MV-4-11 (cell line): ENCODE data around the gene MAP2K5.

Source experiments
- DNase-seq: peaks from one replicate; lab custom pipeline; 2025; lab: John Stamatoyannopoulos, UW

The MAP2K5 gene

DNA sequence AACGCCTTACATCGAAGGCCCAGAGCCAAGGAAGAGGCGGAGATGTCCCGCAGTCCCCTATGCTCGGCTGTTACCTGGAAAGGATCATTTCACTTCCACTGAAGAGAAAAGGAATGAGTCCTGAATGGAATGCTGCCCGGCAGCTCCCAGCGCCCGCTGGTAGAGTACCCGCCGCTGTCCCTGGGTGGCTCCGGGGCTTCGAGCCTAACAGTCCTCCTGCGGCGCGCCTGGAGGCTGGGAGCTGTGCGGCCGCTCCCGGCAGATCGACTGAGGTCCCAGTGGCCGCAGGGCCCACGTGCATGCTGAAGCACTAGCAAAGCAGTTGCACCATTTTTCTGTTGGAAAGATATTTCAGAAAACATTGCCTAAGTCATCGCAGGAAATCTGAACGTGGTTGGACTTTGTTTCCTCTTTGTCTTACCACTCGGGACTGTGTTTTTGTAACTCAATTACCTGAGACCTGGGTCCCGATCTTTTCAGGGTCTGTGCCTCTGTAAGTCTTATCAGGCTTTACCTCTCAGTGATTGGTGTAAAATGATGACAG lies 296.4 kb downstream of the MAP2K5 start:
- DNase-seq = peak; percentile 51

DNA sequence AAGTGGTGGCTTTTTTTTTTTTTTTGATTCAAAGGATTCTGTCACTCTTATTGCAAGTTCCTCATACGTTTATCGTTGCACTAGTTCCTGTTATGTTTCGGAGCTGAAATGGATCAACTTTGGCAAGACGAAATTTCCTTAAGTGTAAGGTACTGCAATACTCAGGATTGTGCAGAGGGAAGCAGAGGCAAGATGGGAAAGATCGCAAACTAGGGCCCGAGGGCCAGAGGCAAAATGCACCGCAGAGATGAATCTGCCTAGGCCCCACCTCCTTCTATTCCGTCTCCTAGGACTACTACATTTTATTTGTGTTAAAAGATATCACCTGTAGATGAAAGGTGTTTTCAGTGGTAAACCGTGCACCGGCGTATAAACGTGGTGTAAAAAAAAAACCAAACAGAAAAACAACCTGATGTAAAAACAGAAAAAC lies 297.0 kb downstream of the MAP2K5 start:
- peak; percentile 66 for DNase-seq

DNA sequence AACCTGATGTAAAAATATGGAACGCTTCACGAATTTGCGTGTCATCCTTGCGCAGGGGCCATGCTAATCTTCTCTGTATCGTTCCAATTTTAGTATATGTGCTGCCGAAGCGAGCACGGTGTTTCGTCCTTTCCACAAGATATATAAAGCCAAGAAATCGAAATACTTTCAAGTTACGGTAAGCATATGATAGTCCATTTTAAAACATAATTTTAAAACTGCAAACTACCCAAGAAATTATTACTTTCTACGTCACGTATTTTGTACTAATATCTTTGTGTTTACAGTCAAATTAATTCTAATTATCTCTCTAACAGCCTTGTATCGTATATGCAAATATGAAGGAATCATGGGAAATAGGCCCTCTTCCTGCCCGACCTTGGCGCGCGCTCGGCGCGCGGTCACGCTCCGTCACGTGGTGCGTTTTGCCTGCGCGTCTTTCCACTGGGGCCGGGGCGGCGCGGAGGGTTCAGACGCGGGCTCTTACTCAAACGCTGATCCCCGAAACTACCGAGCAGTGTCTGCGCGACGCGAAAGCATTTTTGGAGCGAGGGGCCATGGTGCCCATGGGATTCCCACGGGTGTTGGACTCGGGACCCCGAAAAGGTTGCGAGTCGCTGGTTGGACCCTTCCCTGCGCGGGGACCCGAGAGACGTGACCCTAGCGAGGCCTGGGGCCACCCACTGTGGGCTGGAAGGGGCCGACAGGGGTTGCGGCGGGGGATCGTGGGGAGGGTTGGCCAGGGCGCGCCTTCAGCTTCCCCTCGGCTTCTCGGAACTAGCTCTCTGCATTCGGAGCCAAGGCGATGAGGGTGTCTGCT lies 297.6 kb downstream of the MAP2K5 start, which contains the start of gene RNU6-1:
Gene RNU6-1, minus strand, starts transcription at position 117 of the 820 bp plus-strand sequence.
- peak; percentile 92 for DNase-seq

DNA sequence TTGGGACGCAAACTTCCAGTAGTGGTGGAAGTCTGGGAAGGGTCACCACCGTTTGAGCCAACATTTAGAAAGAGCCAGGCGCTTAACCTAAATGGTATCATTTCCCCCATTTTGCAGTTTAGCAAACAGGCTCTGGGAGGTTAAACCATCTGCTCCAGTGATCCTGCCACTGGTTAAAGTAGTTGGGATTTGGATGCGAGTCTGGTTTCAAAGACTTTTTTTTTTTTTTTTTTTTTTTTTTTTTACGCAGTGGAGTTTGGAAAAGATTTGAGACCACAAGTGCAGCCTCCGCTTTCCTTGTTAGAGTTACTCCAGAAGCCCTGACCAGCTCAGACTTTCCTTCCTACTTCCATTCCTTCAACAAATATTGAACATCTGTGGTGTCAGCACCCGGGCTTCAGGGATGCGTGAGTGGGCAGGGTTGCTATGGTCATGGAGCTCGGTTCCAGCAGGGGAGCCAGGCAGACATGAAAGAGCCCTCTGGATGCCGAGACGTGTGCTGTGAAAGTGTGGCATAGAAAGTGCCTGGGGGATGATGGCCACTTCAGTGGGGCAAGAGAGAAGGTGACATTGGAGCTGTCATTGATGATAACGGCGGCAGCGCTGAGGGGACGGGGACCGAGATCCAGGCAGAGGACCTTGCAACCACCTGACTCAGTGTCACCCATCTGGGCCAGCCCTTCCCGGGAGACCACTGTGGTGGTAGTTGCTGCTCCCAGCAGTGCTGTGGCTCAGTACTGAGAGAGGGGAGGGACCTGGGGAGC lies 298.4 kb downstream of the MAP2K5 start:
- peak; percentile 27 for DNase-seq

DNA sequence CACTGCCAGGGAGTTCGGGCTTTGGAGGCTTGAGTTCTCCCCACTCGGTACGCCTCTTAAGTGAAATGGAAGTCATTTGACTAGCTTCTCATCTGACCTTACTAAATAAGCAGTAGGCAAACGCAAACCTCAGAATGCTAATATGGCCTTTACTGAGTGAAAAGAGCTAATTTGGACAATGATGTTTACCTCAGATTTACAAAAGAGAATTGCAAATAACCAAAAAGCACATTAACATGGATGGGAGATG lies 298.9 kb downstream of the MAP2K5 start:
- no peak for DNase-seq

DNA sequence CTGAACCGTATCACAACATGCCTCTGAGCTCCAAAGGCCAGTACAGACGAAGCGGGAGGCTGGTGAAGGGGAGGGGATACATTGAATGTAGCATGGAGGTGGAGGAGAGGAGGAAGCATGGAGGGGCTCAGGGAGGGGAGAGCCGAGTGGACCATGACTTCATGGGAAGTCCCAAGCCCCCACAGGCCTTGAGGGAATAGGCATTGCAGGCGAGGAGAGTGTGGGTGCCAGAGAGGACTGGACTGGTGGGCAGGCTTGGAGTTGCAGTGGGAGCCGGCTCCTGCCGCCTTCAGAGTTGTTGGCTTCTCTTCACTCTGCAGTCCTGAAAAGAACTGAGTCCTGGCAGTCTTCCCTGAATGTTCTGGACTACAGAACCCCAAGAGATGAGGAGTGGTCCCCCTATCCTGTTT lies 300.6 kb downstream of the MAP2K5 start:
- no peak for DNase-seq

DNA sequence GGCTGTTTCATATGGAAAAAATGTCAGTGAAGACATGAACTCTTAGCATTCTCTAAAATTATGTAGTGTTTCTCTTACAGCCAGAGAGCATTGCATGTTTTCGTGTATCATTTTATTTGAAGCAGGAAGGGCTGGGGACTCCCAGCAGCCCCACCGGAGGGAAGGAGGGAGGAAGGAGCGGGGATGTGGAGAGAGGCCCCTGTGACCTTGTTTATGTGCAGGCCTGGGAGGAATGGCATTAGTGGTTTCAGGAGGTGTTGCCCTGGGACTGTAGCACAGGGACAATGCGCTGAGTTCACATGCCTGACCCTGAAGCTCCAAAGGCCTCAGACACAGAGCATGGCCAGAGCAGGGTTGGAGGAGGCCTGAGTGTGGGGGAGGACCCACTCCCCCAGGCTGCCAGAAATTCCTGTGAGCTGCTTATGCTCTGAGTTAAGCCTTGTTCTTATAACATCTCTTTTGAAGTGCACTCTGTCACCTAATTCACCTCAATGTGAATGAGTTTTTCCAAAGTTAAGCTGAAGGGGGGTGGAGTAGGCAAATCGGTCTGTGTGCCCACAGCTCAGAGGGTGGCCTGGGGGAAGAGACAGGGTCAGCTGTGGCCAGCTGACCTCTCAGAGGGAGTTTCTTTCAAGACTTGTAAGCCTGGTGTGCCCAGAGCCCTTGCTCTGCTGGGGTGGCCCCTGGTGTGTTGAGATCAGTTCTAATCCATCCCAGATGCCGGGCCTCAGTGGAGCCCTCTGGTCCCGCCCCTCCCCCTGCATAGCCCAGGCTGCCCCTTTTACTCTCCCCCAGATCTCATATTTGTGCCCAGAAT lies 301.3 kb downstream of the MAP2K5 start:
- no peak for DNase-seq

DNA sequence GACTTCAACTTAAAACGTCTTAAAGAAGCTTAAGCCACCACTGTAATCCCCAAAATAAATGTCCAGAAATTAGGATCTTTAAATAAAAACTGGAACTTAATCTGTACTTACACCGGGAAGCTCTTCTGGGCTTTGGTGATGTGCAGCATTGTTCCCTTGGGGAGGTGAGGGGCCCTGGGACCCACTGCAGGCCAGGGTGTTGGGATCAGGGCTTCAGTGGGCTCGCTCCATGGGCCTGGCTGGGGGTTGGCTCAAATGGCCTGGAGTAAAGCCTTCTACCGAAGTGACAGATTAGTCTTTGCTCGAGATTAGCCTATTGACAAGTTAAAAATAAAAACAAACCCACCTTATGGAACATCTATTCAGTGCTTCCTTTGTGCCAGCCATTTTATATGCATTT lies 303.5 kb downstream of the MAP2K5 start:
- DNase-seq = no peak

DNA sequence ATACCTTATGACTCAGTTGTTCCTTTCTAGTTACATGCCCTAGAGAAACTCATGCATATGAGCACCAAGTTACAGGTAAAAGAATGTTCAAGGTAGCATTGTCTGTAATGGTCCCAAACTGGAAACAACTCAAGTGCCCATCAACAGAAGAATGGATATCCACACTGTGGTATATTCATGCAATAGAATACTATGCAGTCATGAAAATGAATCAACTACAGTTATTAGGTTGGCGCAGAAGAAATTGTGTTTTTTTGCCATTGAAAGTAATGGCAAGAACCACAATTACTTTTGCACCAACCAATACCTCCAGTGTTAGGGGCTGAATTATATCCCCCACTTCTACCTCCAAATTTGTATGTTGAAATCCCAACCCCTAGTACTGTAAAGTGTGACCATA lies 307.0 kb downstream of the MAP2K5 start:
- DNase-seq = no peak

DNA sequence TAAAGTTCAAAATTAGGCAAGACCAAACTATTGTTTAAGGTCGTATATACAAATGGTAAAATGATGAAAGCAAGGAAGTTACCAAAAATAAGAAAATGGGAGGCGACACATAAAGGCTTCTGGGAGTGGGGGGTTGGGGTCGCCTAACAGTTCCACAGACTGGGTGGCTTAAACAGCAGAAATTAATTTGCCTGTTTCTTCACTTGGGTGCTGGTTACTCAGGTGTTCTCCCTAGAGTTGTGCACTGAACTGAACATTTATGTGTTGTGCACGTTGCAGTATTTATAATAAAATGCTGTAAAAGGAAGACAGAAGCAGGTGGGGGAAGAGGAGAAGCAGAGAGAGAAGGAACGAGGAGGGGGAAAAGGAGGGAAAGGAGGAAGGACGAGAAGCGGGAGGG lies 307.8 kb downstream of the MAP2K5 start:
- DNase-seq = no peak

DNA sequence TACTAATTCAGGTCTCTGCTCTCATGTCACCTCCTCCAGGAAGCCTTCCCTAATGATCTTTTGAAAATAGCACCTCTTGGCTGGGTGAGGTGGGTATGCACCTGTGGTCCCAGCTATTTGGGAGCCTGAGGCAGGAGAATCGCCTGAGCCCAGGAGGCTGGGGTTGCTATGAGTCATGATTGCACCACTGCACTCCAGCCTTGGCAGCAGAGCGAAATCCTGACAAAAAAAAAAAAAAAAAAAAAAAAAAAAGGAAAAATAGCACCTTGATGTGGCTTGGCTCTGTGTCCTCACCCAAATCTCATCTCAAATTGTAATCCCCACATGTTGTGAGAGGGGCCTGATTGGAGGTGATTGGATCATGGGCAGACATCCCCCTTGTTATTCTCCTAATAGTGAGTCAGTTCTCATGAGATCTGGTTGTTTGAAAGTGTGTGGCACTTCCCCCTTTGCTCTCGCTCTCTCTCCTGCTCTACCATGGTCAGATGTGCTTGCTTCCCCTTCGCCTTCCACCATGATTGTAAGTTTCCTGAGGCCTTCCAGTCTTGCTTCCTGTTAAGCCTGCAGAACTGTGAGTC lies 308.6 kb downstream of the MAP2K5 start:
- DNase-seq = peak; percentile 95

DNA sequence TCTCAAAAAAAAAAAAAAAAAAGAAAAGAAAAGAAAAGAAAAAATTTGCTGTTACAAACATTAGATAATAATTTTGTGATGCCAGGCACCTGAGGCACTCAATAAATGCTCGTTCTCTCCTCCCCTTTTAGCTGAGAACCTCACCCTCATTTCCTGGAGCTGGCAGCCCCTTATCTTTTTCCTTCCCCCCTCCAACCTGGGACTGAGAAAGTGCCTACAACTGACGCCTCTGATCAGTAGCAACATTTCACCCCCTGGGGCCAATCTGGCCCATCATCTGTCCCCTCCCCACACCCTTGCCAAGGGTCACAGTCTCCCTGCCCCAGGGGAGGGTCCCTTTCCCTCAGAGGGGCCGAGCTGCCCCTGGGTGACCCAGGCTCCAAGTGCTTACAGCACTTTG lies 309.9 kb downstream of the MAP2K5 start:
- DNase-seq = no peak

DNA sequence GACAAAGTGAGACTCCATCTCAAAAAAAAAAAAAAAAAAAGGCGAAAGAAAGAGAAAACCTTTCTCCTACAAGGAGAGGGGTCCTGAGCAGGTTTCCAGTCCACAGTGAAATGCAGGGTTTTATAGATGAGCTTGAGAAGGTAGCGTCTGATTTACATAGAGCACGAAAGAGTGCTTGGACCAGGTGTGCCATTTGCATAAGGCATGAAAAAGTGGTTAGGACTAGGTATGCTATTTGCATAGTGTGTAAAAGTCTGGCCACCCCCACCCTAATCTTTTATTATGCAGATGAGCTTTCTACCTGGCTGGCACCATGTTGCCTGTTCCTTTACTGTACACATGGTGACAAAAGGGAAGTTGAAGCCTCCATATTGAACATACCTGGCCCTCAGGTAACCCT lies 311.0 kb downstream of the MAP2K5 start:
- no peak for DNase-seq

DNA sequence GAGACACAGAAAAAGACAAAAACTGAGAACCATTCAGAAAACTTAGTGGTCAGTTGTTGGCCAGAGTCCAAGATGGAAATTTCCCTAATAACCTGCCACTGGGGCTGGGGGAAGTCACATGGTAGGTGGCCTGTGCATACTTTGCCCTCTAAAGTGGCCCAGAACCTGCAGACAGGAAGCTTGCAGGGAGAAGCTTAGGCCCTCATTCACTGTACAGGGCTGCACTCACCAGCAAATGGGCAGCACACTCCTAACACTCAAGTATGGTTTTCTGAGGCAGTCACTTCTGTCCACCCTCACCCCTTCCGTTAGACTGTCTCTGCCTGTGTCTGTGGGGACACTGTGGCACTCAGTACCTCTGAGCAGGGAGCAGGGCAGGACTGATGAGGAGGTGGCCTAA lies 311.9 kb downstream of the MAP2K5 start:
- DNase-seq = no peak

DNA sequence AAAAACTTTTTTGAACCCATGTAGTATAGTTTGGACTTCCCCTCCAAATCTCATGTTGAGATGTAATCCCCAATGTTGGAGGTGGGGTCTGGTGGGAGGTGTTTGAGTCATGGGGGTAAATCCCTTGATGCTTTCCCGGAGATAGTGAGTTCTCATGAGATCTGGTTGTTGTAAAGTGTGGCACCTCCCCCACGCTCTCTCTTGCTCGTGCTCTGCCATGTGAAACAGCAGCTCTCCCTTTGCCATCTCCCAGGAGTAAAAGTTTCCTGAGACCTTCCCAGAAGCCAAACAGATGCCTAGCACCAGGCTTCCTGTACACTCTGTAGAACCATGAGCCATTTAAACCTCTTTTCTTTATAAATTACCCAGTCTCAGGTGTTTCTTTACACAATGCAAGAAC lies 313.3 kb downstream of the MAP2K5 start:
- no peak for DNase-seq
